Adrenal gland (tissue), 12 donors: ENCODE results near the gene SNRNP48. TPM values are rescaled to one million over a fixed set of nuclear protein-coding genes. Genes with fewer than 3 reads are reported as not detected.

Source experiments
- DNase-seq, 7 donors: peaks; one replicate each; pipeline ENCODE4 v3.0.0-alpha.2; 2019 to 2020
- H3K27ac ChIP-seq, 5 donors: fragments of 200-600 bp; sonication (generic) in 4 of 5; 1 replicate in 3 of 5; 2 replicates in 2 of 5; pipeline versions ENCODE4 v1.5.1 to v1.8.0; 2016 to 2020; ENCODE audit warnings: mild to moderate bottlenecking in 1 of 5
- H3K27me3 ChIP-seq: fragments of 200-600 bp; 2 replicates; pipeline ENCODE4 v1.8.0; 2021
- H3K36me3 ChIP-seq, 2 donors: fragments of 200-600 bp; replicated peaks in 1 of 2; 1 replicate in 1 of 2; 2 replicates in 1 of 2; pipeline versions ENCODE4 v1.5.1 to v1.8.0; 2018 to 2022
- H3K4me1 ChIP-seq, 2 donors: fragments of 200-600 bp; replicated peaks in 1 of 2; 1 replicate in 1 of 2; 2 replicates in 1 of 2; pipeline versions ENCODE4 v1.5.1 to v1.8.0; 2018 to 2021
- H3K4me3 ChIP-seq, 4 donors: fragments of 200-600 bp; sonication (generic) in 3 of 4; one replicate each; pipeline ENCODE4 v1.5.1; 2016 to 2018
- H3K9me3 ChIP-seq, 3 donors: fragments of 200-600 bp; sonication (generic) in 1 of 3; replicated peaks in 1 of 3; 1 replicate in 2 of 3; 2 replicates in 1 of 3; pipeline versions ENCODE4 v1.5.1 to v1.8.0; 2016 to 2021
- CTCF ChIP-seq, 6 experiments: fragments of 450-650 bp in 4 of 6; fragments of 200-600 bp in 2 of 6; sonication (generic) in 1 of 6; IDR thresholded peaks; 1 replicate in 5 of 6; 2 replicates in 1 of 6; pipeline versions ENCODE4 v1.5.1 to v1.8.0; 2016 to 2021; ENCODE audit warnings: antibody characterized with exemption in 6 of 6, mild to moderate bottlenecking in 2 of 6, moderate library complexity in 1 of 6
- POLR2A ChIP-seq, 2 donors: fragments of 450-650 bp; IDR thresholded peaks; one replicate each; pipeline ENCODE4 v1.6.1; 2017; ENCODE audit warnings: antibody characterized with exemption in 2 of 2, mild to moderate bottlenecking in 2 of 2, moderate library complexity in 1 of 2
- WGBS, 4 donors: extraction: QIAGEN DNeasy Blood & Tissue Kit in 2 of 4; methylation state at CpG; one replicate each; pipeline versions ENCODE4 v1.1.5 to v1.1.7; 2013 to 2017; 5-methylcytosine and 5-hydroxymethylcytosine counted together
- intact Hi-C, 2 donors: fragments of 100-400 bp; cut with DNase I; formaldehyde crosslinking; loops; one replicate each; pipeline versions ENCODE4 v1.14.1 to v1.15.0; 2022 to 2023
- polyA plus RNA-seq, 3 donors: library from polyadenylated mRNA; stranded (reverse); fragments of 200-250 nt in 2 of 3; fragments of 350-450 nt in 1 of 3; fragmentation: Illumina TruSeq in 1 of 3; extraction: RNeasy Lipid Tissue Mini Kit (QIAGEN cat#74804) in 1 of 3; gene quantifications; one replicate each; pipeline ENCODE4 v1.2.3, GENCODE V29; 2013 to 2014
- total RNA-seq, 9 donors: library from RNA; depleted of rRNA in 4 of 9; stranded (reverse); fragments of >200 nt in 4 of 9; fragments of 120-200 nt in 1 of 9; fragmentation: NEBNext Ultra II Directional in 1 of 9; extraction: Animal tissue kit (Norgen Biotek cat#: 25700) in 1 of 9; gene quantifications; one replicate each; pipeline versions ENCODE4 v1.1.0 to v1.2.4, GENCODE V29; 2013 to 2023
- donor health status: healthy with polysubstance abuse.
- donor health status: Bipolar disorder and iron deficiency.
- donor health status: DM: yes; HTN: yes; CAD: no.
- donor health status: DM: no; HTN: no; CAD: no.
- donor health status: DM: no; HTN: no; CAD: no.
- donor health status: DM: yes; HTN: yes; CAD: no.

Gene SNRNP48
- total and polyA plus RNA-seq, 12 donors = 2.5 to 13.1 (median 8.9) TPM

- Histone ChIP-seq H3K9me3 (no peaks in the 10 kb centered on the region), H3K27ac (no peak overlapping the region), H3K4me3 (no peak overlapping the region), H3K4me1 (no peaks in the 10 kb centered on the region), H3K27me3 (no peaks in the 10 kb centered on the region), H3K36me3 (no peaks in the 10 kb centered on the region)
- WGBS, 4 donors = 74 to 82% (median 79%) methylated on average over 7 to 9 of the region's 9 CpGs
- intact Hi-C loops = no loop called here
- DNase-seq = no peak
- TF ChIP-seq CTCF (IDR thresholded peaks at IDR 0.05) (no peak), POLR2A (IDR thresholded peaks at IDR 0.05) (no peak)
These were observed 42.7 kb downstream of the SNRNP48 start for GRCh38 chr6:7632501-7633290.

GRCh38 chr6:7633361-7633760, 43.4 kb downstream of the SNRNP48 start:
- H3K27me3 ChIP-seq = no peaks in the 10 kb centered on the region
- H3K9me3 ChIP-seq = no peaks in the 10 kb centered on the region
- intact Hi-C loops = no loop called here
- no peak for DNase-seq
- no peak overlapping the region for H3K27ac ChIP-seq
- TF ChIP-seq CTCF (IDR thresholded peaks at IDR 0.05) (no peak), POLR2A (IDR thresholded peaks at IDR 0.05) (no peak)
- WGBS, 4 donors = 43 to 62% (median 50%) methylated on average over 4 of the region's 4 CpGs
- no peak overlapping the region for H3K4me3 ChIP-seq
- H3K4me1 ChIP-seq = no peaks in the 10 kb centered on the region
- no peaks in the 10 kb centered on the region for H3K36me3 ChIP-seq

GRCh38 chr6:7636151-7636550, 46.2 kb downstream of the SNRNP48 start:
- Histone ChIP-seq H3K9me3 (no peaks in the 10 kb centered on the region), H3K27ac (no peak overlapping the region), H3K4me1 (no peaks in the 10 kb centered on the region), H3K36me3 (no peaks in the 10 kb centered on the region), H3K27me3 (no peaks in the 10 kb centered on the region), H3K4me3 (no peak overlapping the region)
- DNase-seq = no peak
- 88 to 94% (median 90%) methylated on average over 1 of the region's 1 CpG for WGBS, 4 donors
- intact Hi-C loops = no loop called here
- TF ChIP-seq CTCF (IDR thresholded peaks at IDR 0.05) (no peak), POLR2A (IDR thresholded peaks at IDR 0.05) (no peak)

GRCh38 chr6:7637533-7637932, 47.5 kb downstream of the SNRNP48 start:
- H3K4me1 ChIP-seq = no peaks in the 10 kb centered on the region
- intact Hi-C loops = no loop called here
- no peak overlapping the region for H3K4me3 ChIP-seq
- H3K27ac ChIP-seq = no peak overlapping the region
- no peak for DNase-seq
- no peaks in the 10 kb centered on the region for H3K36me3 ChIP-seq
- 78 to 91% (median 83%) methylated on average over 3 of the region's 3 CpGs for WGBS, 4 donors
- no peaks in the 10 kb centered on the region for H3K9me3 ChIP-seq
- H3K27me3 ChIP-seq = no peaks in the 10 kb centered on the region
- TF ChIP-seq CTCF (IDR thresholded peaks at IDR 0.05) (no peak), POLR2A (IDR thresholded peaks at IDR 0.05) (no peak)
